Measurements from ENCODE around the gene LRRC17.

Gene LRRC17

DNA sequence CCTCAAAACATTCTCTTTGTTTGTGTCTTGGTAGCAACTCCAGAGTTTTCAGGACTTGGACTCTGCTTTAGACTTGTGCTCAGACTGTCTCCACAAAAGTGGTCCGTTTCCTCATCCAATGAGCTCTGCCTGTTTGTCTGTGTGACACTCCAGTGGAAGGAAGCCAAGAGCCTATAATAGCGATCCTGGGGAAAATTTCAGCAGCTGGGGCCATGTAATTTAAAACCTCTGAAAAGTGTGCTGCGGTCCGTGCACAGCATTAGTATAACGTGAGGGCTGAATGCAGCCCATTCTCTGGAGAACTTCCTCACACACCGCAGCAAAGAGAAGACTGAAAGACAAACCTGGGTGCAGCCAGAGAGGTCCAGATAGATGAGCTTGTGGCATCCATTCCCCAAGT lies at the start of gene LRRC17:
LRRC17 (plus strand) TSS at position 259 of the 400 bp plus-strand sequence. CDS start 20,914 bp downstream, outside the sequence.
- peak; percentile 62 for DNase-seq

GRCh38 chr7:102864958-102865357 lies 47.8 kb upstream of the LRRC17 start:
- DNase-seq, result no peak

DNA sequence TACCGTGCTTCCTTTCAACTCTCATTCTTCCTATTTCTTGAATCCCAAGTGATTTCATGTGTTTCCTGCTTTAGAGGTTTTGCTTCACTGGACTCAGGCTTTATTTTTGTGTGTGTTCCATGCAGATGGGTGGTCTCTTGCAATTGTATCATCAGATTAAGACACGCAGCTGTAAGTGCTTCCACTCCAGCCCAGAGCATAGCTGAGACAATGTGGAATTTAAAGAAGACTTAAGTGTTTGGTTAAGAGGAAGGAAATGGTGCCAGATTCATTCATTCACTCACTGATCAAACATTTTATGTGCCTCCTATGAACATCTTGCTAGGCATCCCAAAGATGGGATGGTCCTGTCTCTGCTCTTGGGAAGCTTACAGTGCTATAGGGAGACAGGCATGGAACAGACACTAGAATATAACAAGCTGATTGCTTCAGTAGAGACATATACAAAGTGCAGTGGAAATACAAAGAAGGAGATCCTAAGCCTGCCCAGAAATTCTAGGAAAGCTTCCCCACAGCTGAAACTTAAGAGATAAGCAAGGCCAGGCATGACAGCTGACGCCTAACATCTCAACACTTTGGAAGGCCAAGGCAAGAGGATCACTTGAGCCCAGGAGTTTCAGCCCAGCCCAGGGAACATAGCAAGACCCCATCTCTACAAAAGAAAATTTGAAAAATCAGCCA lies 46.1 kb upstream of the LRRC17 start:
- no peak for DNase-seq

- no peak for DNase-seq
Measured at GRCh38 chr7:102869195-102869594, 43.6 kb upstream of the LRRC17 start.

DNA sequence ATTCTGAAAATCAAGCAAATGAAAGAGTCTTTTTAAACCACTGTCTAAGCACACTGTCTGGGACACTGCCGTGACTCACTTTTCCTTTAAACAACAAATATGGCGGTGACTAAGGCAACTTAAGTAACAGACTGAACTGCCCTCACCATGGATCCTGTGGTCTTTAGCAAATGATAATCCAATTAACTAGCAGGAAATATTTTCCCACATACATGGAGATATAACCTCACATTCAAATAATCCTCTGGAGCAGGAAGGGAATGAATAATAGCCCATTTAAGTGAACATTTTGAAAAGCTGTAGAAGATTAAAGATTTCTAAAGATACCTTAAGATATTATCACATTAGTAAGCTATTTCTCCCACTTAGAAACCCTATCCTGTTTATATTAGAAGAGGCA lies 40.3 kb upstream of the LRRC17 start:
- DNase-seq, result no peak

DNA sequence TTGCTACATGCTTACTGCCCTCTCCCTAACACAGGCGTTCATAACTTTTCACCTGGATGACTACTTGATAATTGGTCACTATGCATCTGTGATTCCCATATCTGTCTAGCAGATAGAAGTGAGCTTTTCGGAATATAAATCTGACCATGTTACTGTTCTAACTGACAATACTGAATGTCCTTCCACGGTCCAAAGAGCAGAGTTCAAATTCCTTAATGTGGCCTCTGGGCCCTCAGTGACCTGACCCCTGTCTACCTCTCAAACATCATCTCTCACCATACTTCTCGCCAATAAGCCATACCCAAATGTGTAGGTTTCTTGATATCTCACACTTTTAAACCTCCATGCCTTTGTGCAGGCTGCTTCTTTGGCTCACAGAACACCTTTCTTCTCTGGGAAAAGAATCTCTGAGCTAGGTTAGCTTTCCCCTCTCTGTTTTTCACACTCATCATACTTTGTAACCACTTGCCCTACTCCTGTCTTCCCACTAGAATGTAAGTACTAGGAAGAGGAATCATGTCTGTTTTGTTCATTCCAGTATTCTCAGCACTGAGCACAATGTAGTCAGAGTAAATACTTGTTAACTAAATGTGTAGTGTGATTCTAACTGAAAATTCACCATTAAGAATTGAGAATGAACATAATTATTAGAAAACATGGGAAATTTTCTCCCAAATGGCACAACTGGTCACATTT lies 39.2 kb upstream of the LRRC17 start:
- no peak for DNase-seq

GRCh38 chr7:102874166-102874829 lies 38.5 kb upstream of the LRRC17 start:
- no peak for DNase-seq

DNA sequence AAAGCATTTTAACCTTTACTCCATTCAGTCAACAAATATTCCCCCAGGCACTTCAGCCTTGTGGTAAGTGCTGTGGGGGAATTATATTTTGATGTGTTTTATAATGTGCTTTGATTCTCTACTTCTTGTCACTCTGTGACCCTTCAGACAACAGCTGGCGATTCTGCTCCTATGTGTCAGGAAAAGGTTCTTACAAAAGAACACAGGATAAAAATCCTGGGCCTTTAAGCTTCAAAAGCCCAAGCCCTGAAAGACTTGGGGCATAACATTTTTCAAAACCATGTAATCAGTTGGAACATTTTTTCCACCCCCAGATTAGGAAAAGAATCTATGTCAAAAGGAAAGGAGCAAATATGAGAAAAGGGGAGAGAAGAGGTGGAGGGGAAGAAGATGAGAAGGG lies 37.8 kb upstream of the LRRC17 start:
- DNase-seq, result no peak

DNA sequence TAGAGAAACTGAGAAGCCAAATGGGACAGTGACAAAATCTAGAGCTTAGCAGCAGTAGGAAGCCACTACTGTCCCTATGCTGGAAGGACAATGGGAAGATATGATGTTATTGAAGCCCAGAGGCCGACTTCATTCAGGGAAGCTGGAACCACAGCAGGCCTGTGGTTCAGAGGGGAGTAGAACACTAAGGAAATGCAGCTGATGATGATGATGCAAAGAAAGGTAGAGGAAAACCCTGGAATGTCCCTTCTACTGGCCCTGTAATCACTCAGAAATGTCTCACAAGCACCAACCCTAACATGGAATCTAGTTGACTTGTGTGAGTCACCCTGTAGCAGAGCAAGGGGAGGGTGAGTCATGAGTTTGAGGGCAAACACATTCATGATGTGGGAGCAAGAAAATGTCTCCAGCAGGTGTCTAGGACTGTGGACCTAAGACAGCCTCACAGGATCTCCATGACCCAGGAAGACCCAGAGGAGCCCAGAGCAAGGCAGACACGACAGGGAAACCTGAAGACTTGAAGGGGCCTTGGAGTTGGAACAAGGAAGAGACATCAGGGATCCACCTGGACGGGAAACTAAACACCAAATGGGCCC lies 37.0 kb upstream of the LRRC17 start:
- no peak for DNase-seq

DNA sequence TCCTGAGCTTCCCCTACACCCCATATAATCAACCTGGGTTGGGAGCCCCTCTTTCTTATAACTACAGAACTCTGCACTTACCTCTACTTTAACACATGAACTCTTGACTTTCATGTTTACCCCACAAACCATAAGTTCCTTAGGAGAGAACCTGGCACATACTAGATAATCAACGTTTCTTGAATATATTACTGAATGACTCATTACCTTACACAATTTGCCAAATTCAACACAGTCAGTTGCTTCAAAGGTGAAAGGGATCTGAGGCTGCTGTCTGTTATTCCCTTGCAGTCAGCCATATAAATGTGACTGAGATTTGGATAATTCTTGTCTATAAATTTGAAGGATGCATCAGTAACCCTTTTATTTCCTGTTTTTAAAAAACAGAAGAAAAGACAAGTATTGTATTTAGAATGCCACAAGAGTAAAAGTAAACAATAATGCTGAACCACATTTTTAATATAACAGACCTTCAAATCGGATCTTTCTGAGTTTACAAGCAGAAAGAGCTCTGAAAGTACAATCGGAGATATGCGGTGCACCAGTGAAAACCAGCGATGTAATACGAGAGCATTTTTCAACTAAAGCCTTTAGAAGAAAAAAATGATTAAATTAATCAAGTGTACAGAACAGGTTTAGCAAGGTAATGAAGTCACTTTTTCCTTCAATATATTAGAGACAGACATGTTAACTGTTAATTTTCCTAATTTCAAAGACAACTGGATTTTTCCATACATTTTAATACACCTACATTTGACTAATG lies 29.5 kb upstream of the LRRC17 start:
- DNase-seq, result no peak

DNA sequence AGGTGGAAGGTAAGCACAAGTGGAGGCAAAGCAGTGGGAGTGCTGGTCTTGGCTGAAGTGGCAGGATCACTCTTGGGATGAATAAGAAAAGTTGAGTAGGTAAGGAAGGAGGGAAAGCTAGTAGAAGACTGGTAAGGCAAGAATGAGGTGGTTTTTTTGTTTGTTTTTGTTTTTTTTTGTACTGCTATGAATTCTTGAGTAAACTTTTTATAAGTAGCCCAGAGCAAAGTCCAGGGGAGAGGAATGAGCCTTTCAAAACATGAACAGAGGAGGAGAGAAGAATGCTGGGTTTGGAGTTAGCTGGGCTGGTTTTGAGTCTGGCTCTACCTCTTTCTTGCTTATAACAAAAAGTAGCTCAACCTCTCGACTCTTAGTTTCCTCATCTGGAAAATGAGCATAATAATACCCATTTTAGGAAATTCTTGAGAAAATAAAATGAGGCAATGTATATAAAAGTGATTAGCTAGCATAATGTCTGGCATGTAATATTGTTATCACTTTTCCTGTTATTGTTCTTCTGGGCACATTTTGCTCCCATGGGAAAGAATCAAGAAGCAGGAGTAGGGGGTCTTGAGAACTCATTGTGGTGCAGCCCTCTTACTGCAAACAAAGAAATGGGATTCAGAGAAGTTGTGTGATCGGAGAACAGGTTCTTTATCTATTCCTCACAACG lies 24.1 kb upstream of the LRRC17 start:
- no peak for DNase-seq

GRCh38 chr7:102889851-102890250 lies 22.9 kb upstream of the LRRC17 start:
- no peak for DNase-seq

- DNase-seq, result no peak
Measured at GRCh38 chr7:102890292-102890970, 22.4 kb upstream of the LRRC17 start.

DNA sequence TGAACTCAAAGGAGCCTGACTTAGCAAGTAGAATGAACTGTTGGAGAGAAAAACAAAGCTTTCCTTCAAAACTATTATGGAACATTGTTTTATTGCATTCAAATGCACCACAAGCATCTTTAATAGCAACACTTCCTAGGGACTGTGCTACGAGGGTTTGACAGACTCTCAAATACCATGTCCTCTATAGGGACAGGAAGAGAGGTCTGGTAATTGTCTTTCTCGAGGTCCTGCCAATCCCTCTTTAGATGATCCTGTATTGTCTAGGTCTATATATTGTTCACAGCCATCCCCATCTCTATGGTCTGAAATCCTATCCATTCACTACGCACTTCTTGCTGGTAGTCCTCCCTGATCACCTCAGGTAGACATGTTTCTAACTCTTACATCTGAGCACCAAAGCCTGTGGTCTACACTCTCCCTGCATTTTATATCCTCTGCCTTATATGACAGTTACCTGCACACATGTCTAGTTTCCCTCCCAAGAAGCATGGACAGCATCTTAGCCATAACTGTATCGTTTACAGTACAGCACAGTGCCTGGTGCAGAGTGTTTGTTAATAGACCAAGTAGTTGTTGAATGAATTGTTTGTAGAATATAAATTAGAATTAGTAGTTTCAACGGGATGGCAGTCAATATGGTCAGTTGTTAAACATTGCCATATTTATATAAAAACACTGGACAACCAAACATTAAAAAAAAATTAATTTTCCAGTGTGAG lies 21.7 kb upstream of the LRRC17 start:
- DNase-seq, result no peak

DNA sequence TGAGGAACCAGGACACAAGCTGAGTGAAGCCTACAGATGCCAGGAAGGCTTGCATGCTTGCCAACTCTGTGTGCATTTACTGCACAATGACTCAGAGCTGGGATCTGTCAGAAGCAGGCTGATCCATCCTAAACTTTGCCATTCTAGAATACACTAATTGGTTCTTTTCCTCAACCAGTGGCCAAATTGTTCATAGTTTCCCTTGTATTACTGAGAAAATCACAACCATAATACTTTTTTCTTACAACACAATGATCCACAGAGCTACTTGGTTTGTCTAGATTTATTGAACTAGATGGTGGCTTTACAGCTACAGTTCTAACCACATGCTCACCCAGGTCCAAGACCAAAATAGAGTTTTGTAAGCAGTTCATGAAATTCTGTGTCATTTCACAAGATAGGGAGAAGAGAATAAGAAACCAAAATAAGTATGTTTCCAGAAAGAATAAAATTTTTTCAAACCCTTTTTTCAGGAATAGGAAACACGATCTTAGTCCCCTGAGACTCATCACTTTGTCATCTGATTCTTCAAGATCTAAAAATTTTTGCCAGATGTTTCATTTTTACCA lies 21.0 kb upstream of the LRRC17 start:
- DNase-seq, result no peak

- DNase-seq, result no peak
Measured at GRCh38 chr7:102892631-102893278, 20.0 kb upstream of the LRRC17 start.

- no peak for DNase-seq
Measured at GRCh38 chr7:102895602-102896001, 17.2 kb upstream of the LRRC17 start.

DNA sequence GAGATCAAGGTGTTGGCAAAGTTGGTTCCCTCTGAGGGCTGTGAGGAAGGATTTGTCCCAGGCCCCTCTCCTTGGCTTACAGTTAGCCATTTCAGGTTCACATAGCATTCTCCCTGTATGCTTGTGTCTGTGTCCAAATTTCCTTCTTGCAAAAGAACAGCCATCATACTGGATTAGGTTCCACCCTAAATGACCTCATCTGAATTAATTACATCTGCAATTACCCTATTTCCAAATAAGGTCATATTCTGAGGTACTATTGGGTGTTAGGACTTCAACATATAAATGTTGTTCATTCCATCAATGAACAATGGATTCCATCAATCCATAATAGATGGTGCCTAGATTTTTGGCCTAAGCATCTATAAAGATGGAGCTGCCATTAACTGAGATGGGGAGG lies 16.2 kb upstream of the LRRC17 start:
- DNase-seq, result no peak

GRCh38 chr7:102897211-102897631 lies 15.6 kb upstream of the LRRC17 start:
- no peak for DNase-seq

Data from NCI-H2029 treated with DMSO at 0.1 percent for 48 hours (cell line).